Endodermal cell (in vitro differentiated cells): ENCODE data around the gene JTB. TPM values are rescaled to one million over a fixed set of nuclear protein-coding genes. Genes with fewer than 3 reads are reported as not detected.

Experiments
- DNase-seq: peaks from one replicate; pipeline ENCODE4 v3.0.0-alpha.2; 2017
- H3K27ac ChIP-seq: 2 replicates; pipeline ENCODE4 v1.5.1; 2013; ENCODE audit warnings: mild to moderate bottlenecking, low read depth, low read length, moderate library complexity
- H3K27me3 ChIP-seq: 2 replicates; pipeline ENCODE4 v1.6.1; 2013; ENCODE audit warnings: mild to moderate bottlenecking, low read length, moderate library complexity; ENCODE audit not compliant: insufficient read depth, control insufficient read depth, poor library complexity, severe bottlenecking
- H3K36me3 ChIP-seq: 2 replicates; pipeline ENCODE4 v1.7.0; 2013; ENCODE audit warnings: mild to moderate bottlenecking, low read length, moderate library complexity; ENCODE audit not compliant: control insufficient read depth, insufficient read depth
- H3K4me1 ChIP-seq: one replicate; pipeline ENCODE4 v1.7.0; 2013; ENCODE audit warnings: low read length; ENCODE audit not compliant: control insufficient read depth, insufficient read depth
- H3K4me3 ChIP-seq: 2 replicates; pipeline ENCODE4 v1.5.1; 2013; ENCODE audit warnings: mild to moderate bottlenecking, low read length, moderate library complexity
- H3K9ac ChIP-seq: 2 replicates; pipeline ENCODE4 v1.6.1; 2013; ENCODE audit warnings: mild to moderate bottlenecking, low read length, moderate library complexity; ENCODE audit not compliant: poor library complexity, severe bottlenecking; ENCODE audit errors: extremely low read depth
- H3K9me3 ChIP-seq: 2 replicates; pipeline ENCODE4 v1.6.1; 2013; ENCODE audit warnings: mild to moderate bottlenecking, low read length, moderate library complexity; ENCODE audit not compliant: control insufficient read depth
- H3K27ac Mint-ChIP-seq: 2 replicates; pipeline ENCODE4 v1.8.0; 2020; ENCODE audit warnings: mixed read lengths
- H3K27me3 Mint-ChIP-seq: 2 replicates; pipeline ENCODE4 v1.8.0; 2021; ENCODE audit warnings: mild to moderate bottlenecking, mixed read lengths; ENCODE audit not compliant: insufficient read depth
- H3K36me3 Mint-ChIP-seq: 2 replicates; pipeline ENCODE4 v1.8.0; 2020; ENCODE audit warnings: low read depth, mixed read lengths
- H3K4me1 Mint-ChIP-seq: 2 replicates; pipeline ENCODE4 v1.8.0; 2020; ENCODE audit warnings: mixed read lengths
- H3K4me3 Mint-ChIP-seq: 2 replicates; pipeline ENCODE4 v1.8.0; 2020; ENCODE audit warnings: mild to moderate bottlenecking, moderate library complexity, mixed read lengths
- H3K9me3 Mint-ChIP-seq: 2 replicates; pipeline ENCODE4 v1.8.0; 2020; ENCODE audit warnings: mild to moderate bottlenecking, mixed read lengths
- CTCF ChIP-seq: fragments of 200-600 bp; sonication (generic); conservative IDR thresholded peaks from 2 replicates; pipeline ENCODE4 v1.5.0; 2021; ENCODE audit warnings: antibody characterized with exemption, mild to moderate bottlenecking
- WGBS, 2 experiments: methylation state at CpG; one replicate each; pipeline versions ENCODE4 v1.1.5 to v1.1.7; 2013; ENCODE audit warnings: missing lambda C conversion rate in 2 of 2, mixed read lengths in 1 of 2; ENCODE audit not compliant: insufficient coverage in 1 of 2, insufficient read length in 1 of 2; 5-methylcytosine and 5-hydroxymethylcytosine counted together
- total RNA-seq, 2 donors: library from RNA; stranded (reverse); fragmentation: NEBNext Ultra II Directional in 1 of 2; extraction: Animal tissue kit (Norgen Biotek cat#: 25700) in 1 of 2; gene quantifications; 2 replicates in 1 of 2; 3 replicates in 1 of 2; pipeline ENCODE4 v1.2.1, GENCODE V29; 2021

The JTB gene
- total RNA-seq, 2 donors from 2014 or later = 63.6 to 72.8 TPM

GRCh38 chr1:153939476-153939875, 38.0 kb downstream of the JTB start:
- Mint-ChIP-seq H3K27ac (no peak overlapping the region), H3K4me3 (no peak overlapping the region), H3K4me1 (no peaks in the 10 kb centered on the region), H3K27me3 (no peaks in the 10 kb centered on the region), H3K36me3 (peaks cover 69% of the 10 kb centered on the region), H3K9me3 (no peaks in the 10 kb centered on the region)
- no peaks in the 10 kb centered on the region for H3K9me3 ChIP-seq
- no peak overlapping the region for H3K9ac ChIP-seq
- H3K27me3 ChIP-seq = no peaks in the 10 kb centered on the region
- H3K4me3 ChIP-seq = no peak overlapping the region
- DNase-seq = no peak
- H3K4me1 ChIP-seq = no peaks in the 10 kb centered on the region
- peaks cover 50% of the 10 kb centered on the region for H3K36me3 ChIP-seq
- no peak overlapping the region for H3K27ac ChIP-seq
- no peak for TF ChIP-seq CTCF
- 97% methylated on average over 12 of the region's 12 CpGs for WGBS, 2 experiments

- H3K9ac ChIP-seq = no peak overlapping the region
- DNase-seq = no peak
- H3K36me3 ChIP-seq = peaks cover 50% of the 10 kb centered on the region
- WGBS, 2 experiments = 97 to 100% methylated on average over 3 of the region's 3 CpGs
- no peaks in the 10 kb centered on the region for H3K4me1 ChIP-seq
- Mint-ChIP-seq H3K36me3 (peaks cover 74% of the 10 kb centered on the region), H3K27me3 (no peaks in the 10 kb centered on the region), H3K9me3 (no peaks in the 10 kb centered on the region), H3K27ac (no peak overlapping the region), H3K4me1 (no peaks in the 10 kb centered on the region), H3K4me3 (no peak overlapping the region)
- no peaks in the 10 kb centered on the region for H3K9me3 ChIP-seq
- TF ChIP-seq CTCF = no peak
- no peak overlapping the region for H3K27ac ChIP-seq
- H3K4me3 ChIP-seq = no peak overlapping the region
- H3K27me3 ChIP-seq = no peaks in the 10 kb centered on the region
Observed at GRCh38 chr1:153938996-153939395, 38.5 kb downstream of the JTB start.

GRCh38 chr1:153937331-153937730, 40.1 kb downstream of the JTB start:
- DNase-seq = no peak
- H3K27ac Mint-ChIP-seq = no peak overlapping the region
- Histone ChIP-seq H3K27me3 (no peaks in the 10 kb centered on the region), H3K9me3 (no peaks in the 10 kb centered on the region), H3K27ac (no peak overlapping the region), H3K4me1 (no peaks in the 10 kb centered on the region), H3K9ac (no peak overlapping the region), H3K4me3 (no peak overlapping the region), H3K36me3 (peaks cover 51% of the 10 kb centered on the region)
- peaks cover 78% of the 10 kb centered on the region for H3K36me3 Mint-ChIP-seq
- no peaks in the 10 kb centered on the region for H3K27me3 Mint-ChIP-seq
- TF ChIP-seq CTCF = no peak
- H3K4me3 Mint-ChIP-seq = no peak overlapping the region
- no peaks in the 10 kb centered on the region for H3K4me1 Mint-ChIP-seq
- H3K9me3 Mint-ChIP-seq = no peaks in the 10 kb centered on the region
- 95 to 96% methylated on average over 8 to 10 of the region's 10 CpGs for WGBS, 2 experiments
